Hippocampal formation (tissue), 2 donors: ENCODE measurements around the gene EDEM1.
"Not testable (repeated sequence)": the region's sequence is repeated elsewhere in the genome, so short reads cannot be mapped to it uniquely, and the experiment has no call there.

Experiments used
- DNase-seq, 2 donors: peaks; one replicate each; lab custom pipeline; 2025; lab: John Stamatoyannopoulos, UW

Gene EDEM1

DNA sequence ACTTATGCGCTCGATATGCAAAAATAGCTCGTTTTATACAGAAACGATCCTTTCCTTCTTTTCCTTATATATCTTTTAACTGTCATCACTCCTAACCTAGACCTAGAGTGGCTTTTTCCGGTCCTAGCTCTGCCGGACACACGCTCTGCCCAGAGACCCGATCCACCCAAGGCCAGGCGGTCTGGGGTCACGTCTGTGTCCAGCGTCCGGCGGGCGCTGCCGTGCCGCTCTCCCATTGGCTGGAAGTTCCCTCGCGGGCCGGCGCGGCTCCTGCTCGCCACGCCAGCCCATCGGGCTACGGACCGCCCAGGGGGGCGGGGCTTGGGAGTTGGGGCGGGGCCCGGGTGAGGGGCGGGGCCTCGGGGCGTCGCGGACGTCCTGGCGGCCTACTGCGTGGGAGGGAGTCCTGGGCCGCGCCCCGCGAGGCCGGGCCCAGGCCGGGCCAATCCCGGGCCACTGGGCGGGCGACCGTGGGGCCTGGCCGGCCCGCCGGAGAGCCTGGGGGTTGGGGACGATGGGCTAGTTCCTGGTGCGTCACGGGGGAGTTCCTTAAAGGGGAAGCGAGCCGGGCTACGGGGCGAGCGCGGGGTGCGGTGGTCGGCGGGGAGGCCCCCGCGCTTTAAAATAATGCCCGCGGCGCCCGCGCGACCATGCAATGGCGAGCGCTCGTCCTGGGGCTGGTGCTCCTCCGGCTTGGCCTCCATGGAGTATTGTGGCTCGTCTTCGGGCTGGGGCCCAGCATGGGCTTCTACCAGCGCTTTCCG is at the start of gene EDEM1:
Gene EDEM1 (plus strand): TSS at position 552 of the 764 bp plus-strand sequence. CDS start 99 bp downstream, at position 651.
- DNase-seq: peak; percentile 95 to 98

DNA sequence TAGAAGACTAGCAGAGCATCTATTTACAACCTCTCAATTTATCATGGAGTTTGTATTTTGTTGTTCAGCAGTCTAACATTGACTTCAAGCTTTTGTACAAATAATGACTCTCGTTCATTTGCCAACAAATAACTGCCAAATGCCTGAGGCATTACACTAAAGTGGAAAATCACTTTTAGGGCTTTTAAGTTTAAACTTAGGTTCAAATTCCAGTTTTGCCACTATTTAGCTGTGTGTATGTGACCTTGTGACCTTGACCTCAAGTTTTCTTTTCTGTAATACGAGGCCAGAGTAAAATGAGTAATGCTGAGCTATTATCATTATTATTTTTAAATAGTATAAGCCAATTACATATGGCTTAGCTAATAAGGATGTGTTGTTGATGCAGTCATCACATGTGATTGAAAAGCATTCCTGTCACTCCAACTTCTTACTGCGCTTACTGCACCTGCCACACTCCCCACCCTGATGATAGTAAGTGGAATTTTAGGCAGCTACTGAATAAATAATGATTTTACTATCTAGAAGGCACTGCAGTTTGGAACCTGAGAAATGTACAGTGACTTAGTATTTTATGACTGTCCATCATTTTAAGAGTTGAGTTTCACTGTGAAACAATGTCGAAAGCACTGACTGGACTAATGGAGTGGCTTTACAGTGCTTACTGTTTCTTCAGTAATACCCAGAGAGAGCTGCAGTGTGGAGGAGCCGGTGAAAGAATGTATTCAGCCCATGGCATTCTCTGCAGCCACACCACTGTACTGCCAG is 49.1 kb upstream of the EDEM1 start:
- no peak for DNase-seq

GRCh38 chr3:5140230-5140621 is 47.3 kb upstream of the EDEM1 start:
- DNase-seq: no peak

DNA sequence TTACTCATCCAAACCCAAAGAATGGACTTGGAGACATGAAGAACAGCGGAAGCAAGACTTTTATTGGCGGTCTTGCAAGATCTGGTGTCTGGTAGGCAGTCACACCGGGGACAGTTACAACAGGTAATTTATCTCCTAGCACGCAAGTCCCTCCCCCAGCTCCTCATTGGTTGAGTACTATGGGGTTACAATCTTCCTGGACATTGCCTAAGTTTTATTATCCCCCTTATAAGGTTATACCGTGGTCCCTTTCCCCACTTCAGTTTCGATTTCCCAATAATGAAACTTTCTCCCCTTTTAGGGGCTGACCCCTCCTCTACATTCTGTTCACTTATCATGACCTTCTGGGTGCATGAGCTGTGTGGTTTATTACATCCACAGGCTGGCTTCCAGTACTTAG is 46.7 kb upstream of the EDEM1 start:
- no peak for DNase-seq

DNA sequence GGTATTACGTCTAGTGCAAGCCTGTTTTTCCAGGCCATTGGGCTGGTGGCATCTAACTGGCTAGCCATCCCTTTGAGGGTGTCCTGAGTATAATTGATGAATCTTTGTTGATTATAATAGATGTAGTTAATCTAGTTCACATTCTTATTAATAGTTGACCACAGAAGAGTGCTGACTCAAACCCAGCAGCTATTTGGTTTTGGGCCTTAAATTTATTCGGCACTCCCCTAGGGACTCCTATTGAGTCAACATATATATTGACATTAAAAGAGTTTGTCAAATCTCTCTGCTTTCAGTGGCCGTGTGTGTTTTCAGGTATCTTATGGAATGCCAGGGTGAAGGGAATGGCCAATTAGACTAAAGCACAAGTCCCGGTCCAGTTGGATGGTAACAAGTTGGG is 45.7 kb upstream of the EDEM1 start:
- no peak for DNase-seq

GRCh38 chr3:5143464-5143863 is 44.0 kb upstream of the EDEM1 start:
- DNase-seq: no peak

DNA sequence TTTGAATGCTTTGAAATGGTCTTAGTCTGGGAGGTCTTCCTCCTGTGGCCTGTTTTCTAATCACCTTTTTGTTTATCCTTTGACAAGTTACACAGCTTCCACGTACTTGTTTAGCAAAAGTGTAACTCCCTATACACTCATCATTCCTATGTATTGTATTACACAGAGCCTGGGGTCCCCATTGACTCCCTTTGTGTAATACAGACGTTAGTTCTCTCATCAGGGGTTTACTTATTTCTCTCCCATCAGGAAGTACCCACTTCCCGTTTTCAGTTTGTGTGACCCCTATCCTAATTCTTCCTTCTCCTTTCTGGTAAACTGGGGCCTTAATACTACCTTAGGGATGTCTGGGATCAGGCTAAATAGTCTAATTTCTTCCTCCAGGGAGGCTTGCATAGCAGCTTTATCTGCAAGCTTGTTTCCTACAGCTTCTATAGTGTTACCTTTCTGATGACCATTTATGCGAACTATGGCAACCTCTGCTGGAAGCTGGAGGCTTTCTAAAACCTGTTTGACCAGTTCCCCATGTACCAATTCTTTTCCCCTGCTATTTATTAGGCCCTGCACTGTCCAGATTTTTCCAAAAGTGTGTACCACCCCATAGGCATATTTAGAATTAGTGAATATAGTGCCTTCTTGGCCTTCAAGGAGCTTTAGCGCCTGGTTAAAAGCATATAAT is 43.1 kb upstream of the EDEM1 start:
- DNase-seq: no peak

GRCh38 chr3:5145120-5145519 is 42.4 kb upstream of the EDEM1 start:
- DNase-seq: no peak

- not testable (repeated sequence) for DNase-seq
These were observed 40.4 kb upstream of the EDEM1 start for GRCh38 chr3:5147152-5147551.

- DNase-seq: no peak
These were observed 38.1 kb upstream of the EDEM1 start for GRCh38 chr3:5149306-5149880.

DNA sequence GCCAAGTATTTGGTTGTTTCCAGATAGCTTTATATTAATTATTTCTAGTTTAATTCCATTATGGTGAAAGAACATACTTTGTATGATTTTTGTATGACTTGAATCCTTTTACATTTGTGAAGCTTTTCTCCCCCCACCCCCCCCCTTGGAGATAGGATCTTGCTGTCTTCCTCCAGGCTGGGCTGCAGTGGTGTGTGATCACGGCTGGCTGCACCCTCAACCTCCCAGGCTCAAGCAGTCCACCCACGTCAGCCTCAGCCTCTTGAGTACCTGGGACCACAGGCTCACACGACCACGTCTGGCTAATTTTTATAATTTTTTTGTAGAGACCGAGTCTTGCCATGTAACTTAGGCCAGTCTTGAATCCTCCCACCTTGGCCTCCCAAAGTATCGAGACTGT is 35.9 kb upstream of the EDEM1 start:
- DNase-seq: no peak

DNA sequence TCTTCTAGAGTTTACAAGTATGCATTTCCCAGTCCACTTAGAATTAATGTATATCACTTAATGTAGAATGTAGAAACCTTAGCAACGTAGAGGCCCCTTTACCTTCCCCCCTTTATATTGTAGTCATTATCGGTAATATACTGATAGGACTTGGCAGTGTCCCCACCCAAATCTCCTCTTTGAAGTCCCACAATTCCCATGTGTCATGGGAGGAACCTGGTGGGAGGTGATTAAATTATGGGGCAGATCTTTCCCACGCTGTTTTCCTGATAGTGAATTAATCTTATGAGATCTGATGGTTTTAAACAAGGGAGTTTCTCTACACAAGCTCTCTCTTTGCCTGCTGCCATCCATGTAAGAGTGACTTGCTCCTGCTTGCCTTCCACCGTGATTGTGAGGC is 34.4 kb upstream of the EDEM1 start:
- DNase-seq: no peak

DNA sequence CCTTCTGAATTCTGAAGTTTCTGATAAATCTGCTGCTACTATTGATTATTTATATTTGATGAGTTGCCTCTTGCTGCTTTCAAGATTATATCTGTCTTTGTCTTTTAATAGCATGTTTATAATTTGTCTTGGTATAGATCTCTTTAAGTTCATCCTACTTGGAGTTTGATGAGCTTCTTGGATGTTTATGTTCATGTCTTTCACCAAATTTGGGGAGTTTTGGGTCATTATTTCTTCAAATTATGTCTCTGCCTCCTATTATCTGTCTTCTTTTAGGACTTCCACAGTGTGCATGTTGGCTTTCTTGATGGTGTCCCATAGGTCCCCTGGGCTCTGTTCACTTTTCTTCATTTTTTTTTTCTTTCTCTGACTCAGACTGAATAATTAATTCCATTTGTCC is 32.3 kb upstream of the EDEM1 start:
- no peak for DNase-seq

GRCh38 chr3:5160321-5160720 is 27.2 kb upstream of the EDEM1 start:
- DNase-seq: no peak

- no peak for DNase-seq
These were observed 26.3 kb upstream of the EDEM1 start for GRCh38 chr3:5160940-5161858.

DNA sequence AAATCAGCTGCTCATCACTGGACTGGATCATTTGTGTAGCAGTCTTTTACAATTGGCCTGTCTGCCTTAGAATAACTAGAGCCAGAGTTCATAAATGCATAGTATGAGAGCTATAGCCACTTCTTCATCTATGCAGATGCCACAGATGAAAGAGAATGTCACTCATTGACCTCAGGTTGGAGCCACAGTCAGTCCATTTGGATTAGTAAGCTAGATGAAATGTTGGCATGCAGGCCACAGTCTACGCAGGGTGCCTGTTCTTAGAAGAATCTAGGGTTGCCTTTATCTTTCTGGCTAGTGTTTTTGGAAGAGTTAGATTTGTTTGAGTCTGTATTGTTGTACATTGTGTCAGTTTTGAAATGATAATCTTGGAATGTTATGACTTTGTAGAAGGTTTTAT is 25.4 kb upstream of the EDEM1 start:
- no peak for DNase-seq

DNA sequence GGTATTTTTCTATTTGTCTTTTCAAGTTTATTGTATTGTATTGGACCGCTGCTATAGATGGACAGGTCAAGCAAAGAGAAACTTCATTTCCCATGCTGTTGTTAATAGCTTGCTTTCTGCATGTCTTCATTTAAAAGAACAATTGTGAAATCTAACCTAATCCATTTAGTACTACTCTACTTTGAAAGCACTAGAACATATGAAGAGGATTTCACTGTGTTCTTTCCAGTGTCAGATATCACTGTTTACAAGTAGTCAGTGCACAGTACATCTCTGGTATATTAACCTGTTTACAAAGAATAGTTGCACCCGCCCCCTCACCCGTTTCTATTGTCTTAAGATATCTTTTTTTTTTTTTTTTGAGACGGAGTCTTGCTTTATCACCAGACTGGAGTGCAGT is 21.8 kb upstream of the EDEM1 start:
- DNase-seq: no peak

DNA sequence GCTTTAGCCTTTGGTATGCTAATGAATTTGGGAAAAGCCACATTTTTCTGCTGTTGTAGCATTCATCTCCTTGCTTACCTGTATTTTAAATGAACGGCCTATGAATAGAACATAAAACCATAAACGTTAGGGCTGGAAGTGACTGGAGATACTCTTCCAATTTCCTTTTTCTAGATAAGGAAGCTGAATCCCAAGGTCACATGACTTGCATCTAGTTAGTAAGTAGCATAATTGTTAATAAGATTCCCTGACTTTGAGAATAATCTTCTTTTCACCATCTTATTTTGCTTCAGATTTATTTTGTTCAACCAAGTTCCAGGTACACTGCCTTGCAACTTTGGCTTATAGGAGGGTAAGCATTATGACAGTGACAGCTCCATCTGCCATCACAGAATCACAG is 20.7 kb upstream of the EDEM1 start:
- no peak for DNase-seq

DNA sequence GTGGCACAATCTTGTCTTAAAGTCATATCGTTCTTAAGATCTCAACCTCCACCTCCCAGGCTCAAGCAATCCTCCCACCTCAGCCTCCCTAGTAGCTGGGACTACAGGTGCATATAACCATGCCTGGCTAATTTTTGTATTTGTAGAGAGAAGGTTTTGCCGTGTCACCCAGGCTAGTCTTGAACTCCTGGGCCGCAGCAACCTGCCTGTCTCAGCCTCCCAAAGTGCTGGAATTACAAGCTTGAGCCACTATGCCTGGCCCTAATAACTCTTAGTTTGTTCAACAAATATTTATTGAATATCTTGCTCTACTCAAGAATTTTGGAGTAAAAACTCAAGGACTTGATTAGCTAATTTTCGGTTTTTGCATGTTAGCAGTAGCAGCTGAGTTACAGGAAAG is 19.4 kb upstream of the EDEM1 start:
- DNase-seq: no peak

GRCh38 chr3:5169807-5170206 is 17.7 kb upstream of the EDEM1 start:
- no peak for DNase-seq

DNA sequence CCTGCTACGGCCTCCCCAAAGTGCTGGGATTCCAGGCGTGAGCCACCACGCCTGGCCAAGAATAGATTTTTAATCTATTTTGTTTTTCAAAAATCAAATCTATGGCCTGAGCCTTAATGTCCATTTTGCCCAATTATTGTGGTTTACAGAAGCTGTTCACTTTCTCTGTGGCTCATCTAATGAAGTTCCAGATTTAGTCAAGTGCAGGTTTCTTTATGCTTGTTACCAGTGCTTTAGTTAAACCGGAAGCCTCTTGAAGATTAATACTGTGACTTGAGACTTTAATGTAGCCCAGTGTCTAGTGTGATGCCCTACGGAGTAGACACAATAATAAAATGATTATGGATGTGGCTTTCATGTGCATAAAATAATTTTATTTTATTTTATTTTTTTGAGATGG is 16.5 kb upstream of the EDEM1 start:
- DNase-seq: no peak
